ENCODE measurements around the gene SPSB2. TPM values are rescaled to one million over a fixed set of nuclear protein-coding genes. Genes with fewer than 3 reads are reported as not detected.

SPSB2 gene
- total and polyA plus RNA-seq, 2 experiments from 2014 or later = 8.2 to 13.1 TPM

- H3K4me1 Mint-ChIP-seq = peaks cover 18% of the 10 kb centered on the region
- peaks cover 67% of the 10 kb centered on the region for H3K36me3 Mint-ChIP-seq (ENCODE audit: low read depth)
- Histone ChIP-seq H3K4me1 (ENCODE audit: insufficient read depth) (peaks cover 5% of the 10 kb centered on the region; the same call in 1 of the 2 replicates), H3K27ac (ENCODE audit: low read depth) (no peak within 1 kb of the TSS), H3K4me2 (no peak within 1 kb of the TSS), H3K36me3 (ENCODE audit: insufficient read depth) (peaks cover 13% of the 10 kb centered on the region), H3K27me3 (ENCODE audit: insufficient read depth) (no peaks in the 10 kb centered on the region), H3K4me3 (no peak within 1 kb of the TSS), H3K9me2 (ENCODE audit: insufficient read depth) (no peaks in the 10 kb centered on the region), H4K20me1 (replicated peaks; ENCODE audit: insufficient read depth) (no peaks in the 10 kb centered on the region; the same call in 1 of the 2 replicates), H3K79me2 (replicated peaks; ENCODE audit: insufficient read depth) (no peaks in the 10 kb centered on the region), H2AFZ (no peak within 1 kb of the TSS), H3F3A (replicated peaks; ENCODE audit: low read depth) (peaks cover 2% of the 10 kb centered on the region; the same call in 1 of the 2 replicates)
- H3K27ac Mint-ChIP-seq = no peak within 1 kb of the TSS
- ATAC-seq = no peak
- H3K9me3 Mint-ChIP-seq = no peaks in the 10 kb centered on the region
- peaks cover 22% of the 10 kb centered on the region for H3K27me3 Mint-ChIP-seq (ENCODE audit: insufficient read depth, low read depth, poor library complexity)
- TF ChIP-seq CREB1 (CRISPR knock-in tag; IDR thresholded peaks at IDR 0.05; ENCODE audit: low read depth) (no peak), ZNF462 (CRISPR knock-in tag; IDR thresholded peaks at IDR 0.05) (no peak), REST (IDR thresholded peaks at IDR 0.05; ENCODE audit: unreplicated experiment) (no peak), CTCF (conservative IDR thresholded peaks at IDR 0.05; ENCODE audit: low read depth in 2 of 2) (no peak), POLR2AphosphoS5 (IDR thresholded peaks at IDR 0.05; ENCODE audit: low read depth) (no peak), ZNF114 (CRISPR knock-in tag; IDR thresholded peaks at IDR 0.05) (no peak), EZH2 (IDR thresholded peaks at IDR 0.05; ENCODE audit: low read depth, unreplicated experiment) (no peak), STAT1 (IDR thresholded peaks at IDR 0.05; ENCODE audit: unreplicated experiment) (no peak), ZNF331 (CRISPR knock-in tag; IDR thresholded peaks at IDR 0.05; ENCODE audit: low read depth) (no peak), JUNB (IDR thresholded peaks at IDR 0.05; ENCODE audit: unreplicated experiment) (no peak)
- H3K4me3 Mint-ChIP-seq = peak within 1 kb of the TSS; percentile 12; the same call in 1 of the 3 replicates
- no peak for DNase-seq (ENCODE audit: low spot score)
Measured at GRCh38 chr12:6840761-6841515, 32.2 kb downstream of the SPSB2 start, which contains the start of gene GNB3. Gene GNB3 (plus strand): TSS chr12:6840925. CDS start chr12:6841288, 363 bp downstream.

Measured in GM23338 (cell line).